NB4 (cell line): ENCODE measurements around the gene UBE2C.

Experiments
- TF ChIP-seq, protein P1 (sequence below): IDR thresholded peaks from one replicate; pipeline ENCODE4 v1.5.1; 2012; ENCODE audit warnings: low read depth, low read length
- TF ChIP-seq, protein P2 (sequence below): IDR thresholded peaks from 2 replicates; pipeline ENCODE4 v1.6.1; 2011; ENCODE audit warnings: low read depth, low read length

DNA sequence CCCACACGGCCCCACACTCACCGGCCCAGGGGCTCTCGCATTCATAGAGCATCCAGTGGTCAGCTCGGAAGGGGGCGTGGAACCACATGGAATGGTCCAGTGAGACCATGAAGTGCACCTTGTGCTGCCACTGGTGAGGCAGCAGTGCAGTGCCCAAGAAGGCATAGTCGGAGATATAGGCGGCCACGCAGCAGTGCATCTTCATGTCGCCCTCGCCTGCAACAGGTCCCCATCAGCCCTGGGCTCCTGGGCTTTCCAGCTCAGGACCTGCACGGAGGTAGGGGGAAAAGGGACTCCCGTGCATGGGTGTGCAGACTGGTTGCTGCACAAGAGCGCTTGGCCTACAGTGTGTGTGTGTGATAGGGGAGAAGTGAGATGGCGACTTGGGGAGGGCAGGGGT is 31.1 kb downstream of the UBE2C start:
- TF ChIP-seq, protein P1, sequence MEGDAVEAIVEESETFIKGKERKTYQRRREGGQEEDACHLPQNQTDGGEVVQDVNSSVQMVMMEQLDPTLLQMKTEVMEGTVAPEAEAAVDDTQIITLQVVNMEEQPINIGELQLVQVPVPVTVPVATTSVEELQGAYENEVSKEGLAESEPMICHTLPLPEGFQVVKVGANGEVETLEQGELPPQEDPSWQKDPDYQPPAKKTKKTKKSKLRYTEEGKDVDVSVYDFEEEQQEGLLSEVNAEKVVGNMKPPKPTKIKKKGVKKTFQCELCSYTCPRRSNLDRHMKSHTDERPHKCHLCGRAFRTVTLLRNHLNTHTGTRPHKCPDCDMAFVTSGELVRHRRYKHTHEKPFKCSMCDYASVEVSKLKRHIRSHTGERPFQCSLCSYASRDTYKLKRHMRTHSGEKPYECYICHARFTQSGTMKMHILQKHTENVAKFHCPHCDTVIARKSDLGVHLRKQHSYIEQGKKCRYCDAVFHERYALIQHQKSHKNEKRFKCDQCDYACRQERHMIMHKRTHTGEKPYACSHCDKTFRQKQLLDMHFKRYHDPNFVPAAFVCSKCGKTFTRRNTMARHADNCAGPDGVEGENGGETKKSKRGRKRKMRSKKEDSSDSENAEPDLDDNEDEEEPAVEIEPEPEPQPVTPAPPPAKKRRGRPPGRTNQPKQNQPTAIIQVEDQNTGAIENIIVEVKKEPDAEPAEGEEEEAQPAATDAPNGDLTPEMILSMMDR, result no peak
- TF ChIP-seq, protein P2, sequence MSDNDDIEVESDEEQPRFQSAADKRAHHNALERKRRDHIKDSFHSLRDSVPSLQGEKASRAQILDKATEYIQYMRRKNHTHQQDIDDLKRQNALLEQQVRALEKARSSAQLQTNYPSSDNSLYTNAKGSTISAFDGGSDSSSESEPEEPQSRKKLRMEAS, result no peak
